Adipose tissue (tissue), 3 donors: ENCODE results near the gene COLEC11. TPM values are rescaled to one million over a fixed set of nuclear protein-coding genes. Genes with fewer than 3 reads are reported as not detected.
"Not testable (repeated sequence)": the region's sequence is repeated elsewhere in the genome, so short reads cannot be mapped to it uniquely, and the experiment has no call there.

ENCODE experiments used
- H3K27ac ChIP-seq: one replicate; pipeline ENCODE4 v1.5.1; 2013; ENCODE audit warnings: low read depth, low read length
- WGBS, 3 donors: extraction: QIAGEN DNeasy Blood & Tissue Kit; methylation state at CpG; one replicate each; pipeline ENCODE4 v1.1.7; 2013; 5-methylcytosine and 5-hydroxymethylcytosine counted together
- polyA plus RNA-seq, 3 donors: library from polyadenylated mRNA; stranded (reverse); fragments of 200-250 nt; gene quantifications; one replicate each; pipeline ENCODE4 v1.2.3, GENCODE V29; 2013
- donor health status: healthy with polysubstance abuse.
- donor health status: Bipolar disorder and iron deficiency.
- donor health status: healthy.

The COLEC11 gene
- polyA plus RNA-seq, 3 donors, result 7.9 to 19.6 (median 9.6) TPM

GRCh38 chr2:3631851-3632659 is 37.1 kb downstream of the COLEC11 start:
- 91 to 94% (median 94%) methylated on average over 26 of the region's 26 CpGs for WGBS, 3 donors
- no peak overlapping the region for H3K27ac ChIP-seq

- no peak overlapping the region for H3K27ac ChIP-seq
- 80 to 86% (median 85%) methylated on average over 33 of the region's 33 CpGs for WGBS, 3 donors
Observed at GRCh38 chr2:3633089-3633981, 38.4 kb downstream of the COLEC11 start.

- 84 to 91% (median 89%) methylated on average over 11 of the region's 11 CpGs for WGBS, 3 donors
- no peak overlapping the region for H3K27ac ChIP-seq
Observed at GRCh38 chr2:3633982-3634595, 39.2 kb downstream of the COLEC11 start.

GRCh38 chr2:3634596-3635121 is 39.7 kb downstream of the COLEC11 start:
- WGBS, 3 donors, result 85 to 91% (median 86%) methylated on average over 11 to 12 of the region's 12 CpGs
- H3K27ac ChIP-seq, result no peak overlapping the region

GRCh38 chr2:3635171-3635974 is 40.5 kb downstream of the COLEC11 start:
- no peak overlapping the region for H3K27ac ChIP-seq
- whole genome bisulfite sequencing, 3 donors, result 71 to 80% (median 75%) methylated on average over 29 of the region's 29 CpGs

- WGBS, 3 donors, result 87 to 93% (median 93%) methylated on average over 16 of the region's 16 CpGs
- not testable (repeated sequence) for H3K27ac ChIP-seq
Observed at GRCh38 chr2:3635975-3636327, 41.0 kb downstream of the COLEC11 start.

GRCh38 chr2:3636586-3637310 is 41.8 kb downstream of the COLEC11 start:
- no peak overlapping the region for H3K27ac ChIP-seq
- WGBS, 3 donors, result 76 to 86% (median 85%) methylated on average over 13 of the region's 13 CpGs

GRCh38 chr2:3637311-3637675 is 42.4 kb downstream of the COLEC11 start:
- 73 to 85% (median 85%) methylated on average over 11 of the region's 11 CpGs for WGBS, 3 donors
- no peak overlapping the region for H3K27ac ChIP-seq

- WGBS, 3 donors, result 89 to 95% (median 91%) methylated on average over 30 of the region's 30 CpGs
- no peak overlapping the region for H3K27ac ChIP-seq
Observed at GRCh38 chr2:3637692-3638455, 43.0 kb downstream of the COLEC11 start.

GRCh38 chr2:3638456-3638810 is 43.5 kb downstream of the COLEC11 start:
- H3K27ac ChIP-seq, result no peak overlapping the region
- WGBS, 3 donors, result 85 to 91% (median 87%) methylated on average over 8 of the region's 8 CpGs

GRCh38 chr2:3639015-3639630 is 44.2 kb downstream of the COLEC11 start:
- no peak overlapping the region for H3K27ac ChIP-seq
- WGBS, 3 donors, result 72 to 89% (median 84%) methylated on average over 10 of the region's 10 CpGs

- 77 to 80% (median 79%) methylated on average over 8 of the region's 8 CpGs for WGBS, 3 donors
- no peak overlapping the region for H3K27ac ChIP-seq
Observed at GRCh38 chr2:3639653-3640052, 44.7 kb downstream of the COLEC11 start.

- no peak overlapping the region for H3K27ac ChIP-seq
- 82 to 93% (median 85%) methylated on average over 13 of the region's 13 CpGs for WGBS, 3 donors
Observed at GRCh38 chr2:3641181-3641580, 46.3 kb downstream of the COLEC11 start.

GRCh38 chr2:3641841-3642421 is 47.0 kb downstream of the COLEC11 start:
- no peak overlapping the region for H3K27ac ChIP-seq
- 81 to 88% (median 88%) methylated on average over 25 to 26 of the region's 26 CpGs for WGBS, 3 donors

- no peak overlapping the region for H3K27ac ChIP-seq
- WGBS, 3 donors, result 79 to 87% (median 83%) methylated on average over 16 to 18 of the region's 18 CpGs
Observed at GRCh38 chr2:3642521-3643215, 47.8 kb downstream of the COLEC11 start.
